T-cell (primary cell): ENCODE results near the gene DAAM2. TPM values are rescaled to one million over a fixed set of nuclear protein-coding genes. Genes with fewer than 3 reads are reported as not detected.

Experiments used
- ATAC-seq, 4 experiments: fragments of 200-7000 bp in 3 of 4; fragments of 150-1000 bp in 1 of 4; cut with Tn5 transposase; replicated peaks in 1 of 4; 1 replicate in 3 of 4; 2 replicates in 1 of 4; pipeline ENCODE4 v1.10.0; 2021; ENCODE audit warnings: moderate library complexity in 3 of 4, mild to moderate bottlenecking in 2 of 4, moderate number of reproducible peaks in 1 of 4
- CTCF ChIA-PET, 2 donors: fragments of 300-600 bp; sonication (Branson Sonifier 250); formaldehyde crosslinking; loops; one replicate each; lab custom pipeline; 2022; ENCODE audit warnings: antibody characterized with exemption in 2 of 2; lab: Charles Lee
- POLR2A ChIA-PET, 2 donors: fragments of 300-600 bp; sonication (Branson Sonifier 250); formaldehyde crosslinking; loops; one replicate each; lab custom pipeline; 2022; ENCODE audit warnings: antibody characterized with exemption in 2 of 2; lab: Charles Lee
- DNase-seq, 35 experiments: peaks; one replicate each; pipeline versions ENCODE4 v3.0.0 to v3.0.0-alpha.2; 2013 to 2023
- H3K27ac ChIP-seq: one replicate; pipeline ENCODE4 v1.5.1; 2013; ENCODE audit warnings: low read length
- H3K27me3 ChIP-seq, 2 experiments: replicated peaks in 1 of 2; 1 replicate in 1 of 2; 2 replicates in 1 of 2; pipeline versions ENCODE4 v1.6.1 to v1.7.0; 2013; ENCODE audit warnings: low read length in 1 of 2, mixed read lengths in 1 of 2; ENCODE audit not compliant: control insufficient read depth in 2 of 2, insufficient read depth in 2 of 2; ENCODE audit errors: extremely low read depth in 1 of 2
- H3K36me3 ChIP-seq, 2 donors: 1 replicate in 1 of 2; 2 replicates in 1 of 2; pipeline versions ENCODE4 v1.6.1 to v1.7.0; 2013; ENCODE audit warnings: low read length in 1 of 2; ENCODE audit not compliant: control insufficient read depth in 2 of 2, insufficient read depth in 1 of 2; ENCODE audit errors: extremely low read depth in 1 of 2
- H3K4me1 ChIP-seq, 2 experiments: 1 replicate in 1 of 2; 2 replicates in 1 of 2; pipeline versions ENCODE4 v1.6.1 to v1.7.0; 2013; ENCODE audit warnings: low read length in 2 of 2, mixed read lengths in 1 of 2; ENCODE audit not compliant: insufficient read depth in 2 of 2, control insufficient read depth in 1 of 2; ENCODE audit errors: extremely low read depth in 1 of 2
- H3K4me3 ChIP-seq, 2 donors: 1 replicate in 1 of 2; 2 replicates in 1 of 2; pipeline versions ENCODE4 v1.5.1 to v1.7.0; 2013; ENCODE audit warnings: mild to moderate bottlenecking in 2 of 2, low read length in 1 of 2, moderate library complexity in 1 of 2; ENCODE audit not compliant: control insufficient read depth in 1 of 2; ENCODE audit errors: extremely low read depth in 1 of 2
- H3K9me3 ChIP-seq: 2 replicates; pipeline ENCODE4 v1.7.0; 2013
- H3K27ac Mint-ChIP-seq, 2 donors: one replicate each; pipeline ENCODE4 v1.8.0; 2020 to 2021; ENCODE audit warnings: mild to moderate bottlenecking in 2 of 2, mixed read lengths in 2 of 2
- H3K27me3 Mint-ChIP-seq, 2 donors: one replicate each; pipeline ENCODE4 v1.8.0; 2021 to 2022; ENCODE audit warnings: mixed read lengths in 2 of 2
- H3K36me3 Mint-ChIP-seq: one replicate; pipeline ENCODE4 v1.8.0; 2021; ENCODE audit warnings: mixed read lengths
- H3K4me1 Mint-ChIP-seq, 3 donors: one replicate each; pipeline ENCODE4 v1.8.0; 2020 to 2022; ENCODE audit warnings: mixed read lengths in 3 of 3, mild to moderate bottlenecking in 1 of 3
- H3K4me3 Mint-ChIP-seq, 3 donors: one replicate each; pipeline ENCODE4 v1.8.0; 2020 to 2022; ENCODE audit warnings: mild to moderate bottlenecking in 3 of 3, mixed read lengths in 3 of 3, moderate library complexity in 3 of 3
- H3K9me3 Mint-ChIP-seq, 3 donors: one replicate each; pipeline ENCODE4 v1.8.0; 2020 to 2022; ENCODE audit warnings: mixed read lengths in 3 of 3
- WGBS: methylation state at CpG from one replicate; pipeline ENCODE4 v1.1.5; 2013; ENCODE audit warnings: missing lambda C conversion rate; ENCODE audit not compliant: insufficient coverage; 5-methylcytosine and 5-hydroxymethylcytosine counted together
- total RNA-seq, 35 experiments: library from RNA in 6 of 35; stranded (reverse) in 6 of 35; fragments of 120-200 nt in 1 of 35; gene quantifications; one replicate each; pipeline versions ENCODE4 v1.2.1 to v1.2.4 and lab custom pipeline; 2013 to 2026

DAAM2 gene
- total RNA-seq, 5 donors from 2014 or later (not counting 1 experiment from before 2014, with no cell fraction given): 0.03 to 0.07 TPM; not detected in 3

DNA sequence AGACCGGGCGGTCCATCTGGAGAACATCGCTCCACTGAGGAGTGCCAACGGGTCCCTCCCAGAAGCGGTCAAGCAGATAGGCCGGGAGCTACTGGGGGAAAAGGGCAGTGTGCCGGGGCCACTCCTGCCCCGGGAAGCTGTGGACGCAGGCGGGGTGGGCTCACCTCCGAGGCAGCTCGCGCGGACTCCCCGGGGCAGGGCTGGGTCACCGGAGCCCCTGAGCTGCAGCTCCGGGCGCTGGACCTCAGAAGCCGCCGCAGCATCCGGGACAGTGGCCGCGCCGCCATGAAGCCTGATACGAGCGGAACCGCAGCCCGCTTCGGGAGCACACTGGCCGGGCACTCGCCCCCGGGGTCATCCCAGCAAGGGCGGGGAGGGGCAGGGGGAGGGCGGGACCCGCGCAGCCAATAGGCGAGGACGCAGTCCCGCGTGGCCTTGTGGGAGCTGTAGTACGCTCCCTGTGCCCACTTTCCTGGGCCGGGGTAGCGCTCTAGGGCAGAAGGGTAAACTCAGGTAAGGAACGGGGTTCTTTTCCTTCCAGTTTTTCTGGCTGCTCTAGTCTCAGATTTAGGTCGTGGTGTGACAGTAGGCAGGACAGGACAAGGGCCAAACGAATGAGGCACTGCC is 142.1 kb downstream of the DAAM2 start, which contains the start of gene MOCS1:
Gene MOCS1 (minus strand): TSS at position 332 of the 627 bp plus-strand sequence. CDS start 45 bp downstream, at position 287.
- H3K9me3 Mint-ChIP-seq: no peaks in the 10 kb centered on the region
- peak within 1 kb of the TSS in 1 of 2 donors; percentile 79 for H3K27ac Mint-ChIP-seq
- Histone ChIP-seq H3K4me3 (peak within 1 kb of the TSS; percentile 43 to 68), H3K36me3 (no peaks in the 10 kb centered on the region), H3K4me1 (peaks cover 0 to 4% of the 10 kb centered on the region in 2 experiments), H3K9me3 (no peaks in the 10 kb centered on the region), H3K27me3 (peaks cover 5 to 12% of the 10 kb centered on the region in 2 experiments), H3K27ac (no peak within 1 kb of the TSS)
- 6% methylated on average over 38 of the region's 46 CpGs for WGBS
- CTCF ChIA-PET: no interaction called here
- H3K4me1 Mint-ChIP-seq: peaks cover 4 to 20% (median 11%) of the 10 kb centered on the region in 3 donors
- ATAC-seq: peak; percentile 72 to 93 (median 85)
- DNase-seq: peak in 22 of 35 experiments; percentile 7 to 44 (median 21)
- H3K36me3 Mint-ChIP-seq: no peaks in the 10 kb centered on the region
- POLR2A ChIA-PET: interaction anchor here in 1 of 2 donors (0.6 kb wide), 1 partner anchor 14 kb away, joined by 7 read pairs; no protein-coding TSS in a partner anchor
- H3K27me3 Mint-ChIP-seq: peaks cover 4 to 23% of the 10 kb centered on the region in 2 donors
- peak within 1 kb of the TSS; percentile 71 to 82 (median 74) for H3K4me3 Mint-ChIP-seq

DNA sequence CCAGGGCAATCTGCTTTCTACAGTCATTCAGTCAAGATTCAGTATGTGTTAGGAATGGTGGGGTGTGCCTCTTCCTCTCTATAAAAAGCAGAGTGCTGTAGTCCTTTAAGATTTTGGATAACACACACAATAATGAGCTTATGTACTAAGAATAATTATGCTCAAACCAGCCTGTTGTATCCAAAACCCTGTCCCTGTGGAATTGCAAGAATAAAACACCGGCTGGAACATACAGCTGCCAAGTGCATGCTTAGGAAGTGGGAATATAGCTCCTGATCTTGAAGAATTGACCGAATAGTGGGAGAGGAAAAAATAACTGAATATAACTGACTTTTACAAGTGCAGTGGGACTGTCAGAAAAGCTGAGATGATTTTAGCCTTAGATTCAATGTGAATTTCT is 143.1 kb downstream of the DAAM2 start:
- Mint-ChIP-seq H3K9me3 (no peaks in the 10 kb centered on the region), H3K27me3 (peaks cover 4 to 20% of the 10 kb centered on the region in 2 donors), H3K4me3 (no peak overlapping the region), H3K36me3 (no peaks in the 10 kb centered on the region), H3K27ac (no peak overlapping the region), H3K4me1 (peaks cover 4 to 20% (median 11%) of the 10 kb centered on the region in 3 donors)
- Histone ChIP-seq H3K36me3 (no peaks in the 10 kb centered on the region), H3K27ac (no peak overlapping the region), H3K4me1 (peaks cover 0 to 4% of the 10 kb centered on the region in 2 experiments), H3K27me3 (peaks cover 5 to 12% of the 10 kb centered on the region in 2 experiments), H3K4me3 (no peak overlapping the region), H3K9me3 (no peaks in the 10 kb centered on the region)
- WGBS: no CpG with 5 or more reads among the region's 2 CpGs
- ATAC-seq: no peak
- DNase-seq: no peak
- CTCF ChIA-PET: no interaction called here
- POLR2A ChIA-PET: no interaction called here

DNA sequence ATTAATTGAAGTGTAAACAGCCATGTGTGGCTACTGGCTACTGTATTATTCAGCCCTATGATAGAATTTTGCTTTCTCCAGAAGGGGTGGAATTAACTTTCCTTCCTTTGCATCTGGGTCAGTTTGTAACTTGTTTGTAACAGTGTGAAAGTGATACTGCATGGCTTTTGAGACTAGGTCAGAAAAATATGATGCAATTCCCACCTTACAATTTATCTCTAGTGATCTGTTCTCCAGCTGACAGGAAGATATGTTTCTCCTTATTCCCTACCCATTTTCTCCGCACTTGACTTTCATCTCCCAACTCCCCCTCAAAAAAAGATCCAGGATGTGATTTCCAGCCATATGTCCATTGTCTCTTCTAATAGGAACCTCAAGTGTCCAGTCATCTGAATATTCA is 144.7 kb downstream of the DAAM2 start:
- DNase-seq (no peak), ATAC-seq (no peak)
- Histone ChIP-seq H3K4me1 (peaks cover 0 to 4% of the 10 kb centered on the region in 2 experiments), H3K9me3 (no peaks in the 10 kb centered on the region), H3K36me3 (no peaks in the 10 kb centered on the region), H3K27me3 (peaks cover 5 to 12% of the 10 kb centered on the region in 2 experiments), H3K4me3 (no peak overlapping the region), H3K27ac (no peak overlapping the region)
- ChIA-PET CTCF (no interaction called here), POLR2A (no interaction called here)
- H3K27ac Mint-ChIP-seq: no peak overlapping the region
- H3K4me3 Mint-ChIP-seq: no peak overlapping the region
- H3K4me1 Mint-ChIP-seq: peaks cover 4 to 16% (median 11%) of the 10 kb centered on the region in 3 donors
- peaks cover 4 to 17% of the 10 kb centered on the region in 2 donors for H3K27me3 Mint-ChIP-seq
- H3K36me3 Mint-ChIP-seq: no peaks in the 10 kb centered on the region
- no peaks in the 10 kb centered on the region for H3K9me3 Mint-ChIP-seq
- WGBS: 100% methylated on average over 1 of the region's 1 CpG

DNA sequence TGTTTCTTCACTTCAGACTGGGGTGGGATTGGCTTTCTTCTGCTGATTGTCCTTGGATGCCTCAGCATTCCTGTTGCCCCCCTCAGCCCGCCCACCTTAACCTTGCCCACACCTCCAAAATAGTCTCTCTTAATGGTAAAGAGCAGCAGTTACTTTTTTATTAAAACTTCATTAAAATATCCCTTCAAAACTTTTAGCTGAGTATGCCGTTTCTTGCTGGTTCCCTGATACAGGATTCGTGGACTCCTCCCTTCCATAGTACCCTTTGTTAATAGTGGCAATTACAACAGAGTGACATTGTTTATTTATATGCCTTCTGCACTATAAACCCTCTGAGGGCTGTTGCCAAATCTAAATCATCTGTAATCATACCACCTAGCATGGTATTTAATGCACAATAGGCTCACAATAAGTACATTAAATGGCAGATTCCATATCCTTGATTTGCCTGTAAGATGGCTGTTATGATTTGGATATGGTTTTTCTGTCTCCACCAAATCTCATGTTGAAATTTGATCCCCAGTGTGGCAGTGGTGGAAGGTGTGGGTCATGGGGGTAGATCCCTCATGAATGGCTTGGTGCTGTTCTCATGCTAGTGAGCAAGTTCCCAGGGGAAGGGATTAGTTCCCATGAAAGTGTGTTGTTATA is 145.6 kb downstream of the DAAM2 start:
- POLR2A ChIA-PET: no interaction called here
- H3K27me3 Mint-ChIP-seq: peaks cover 4 to 12% of the 10 kb centered on the region in 2 donors
- ATAC-seq (no peak), DNase-seq (no peak)
- Histone ChIP-seq H3K9me3 (no peaks in the 10 kb centered on the region), H3K4me1 (peaks cover 0 to 4% of the 10 kb centered on the region in 2 experiments), H3K36me3 (no peaks in the 10 kb centered on the region), H3K27me3 (peaks cover 5 to 10% of the 10 kb centered on the region in 2 experiments), H3K4me3 (no peak overlapping the region), H3K27ac (no peak overlapping the region)
- H3K4me3 Mint-ChIP-seq: no peak overlapping the region
- H3K4me1 Mint-ChIP-seq: peaks cover 4 to 12% (median 8%) of the 10 kb centered on the region in 3 donors
- H3K9me3 Mint-ChIP-seq: no peaks in the 10 kb centered on the region
- no peaks in the 10 kb centered on the region for H3K36me3 Mint-ChIP-seq
- H3K27ac Mint-ChIP-seq: no peak overlapping the region
- CTCF ChIA-PET: no interaction called here
- WGBS: 40% methylated on average over 2 of the region's 3 CpGs

DNA sequence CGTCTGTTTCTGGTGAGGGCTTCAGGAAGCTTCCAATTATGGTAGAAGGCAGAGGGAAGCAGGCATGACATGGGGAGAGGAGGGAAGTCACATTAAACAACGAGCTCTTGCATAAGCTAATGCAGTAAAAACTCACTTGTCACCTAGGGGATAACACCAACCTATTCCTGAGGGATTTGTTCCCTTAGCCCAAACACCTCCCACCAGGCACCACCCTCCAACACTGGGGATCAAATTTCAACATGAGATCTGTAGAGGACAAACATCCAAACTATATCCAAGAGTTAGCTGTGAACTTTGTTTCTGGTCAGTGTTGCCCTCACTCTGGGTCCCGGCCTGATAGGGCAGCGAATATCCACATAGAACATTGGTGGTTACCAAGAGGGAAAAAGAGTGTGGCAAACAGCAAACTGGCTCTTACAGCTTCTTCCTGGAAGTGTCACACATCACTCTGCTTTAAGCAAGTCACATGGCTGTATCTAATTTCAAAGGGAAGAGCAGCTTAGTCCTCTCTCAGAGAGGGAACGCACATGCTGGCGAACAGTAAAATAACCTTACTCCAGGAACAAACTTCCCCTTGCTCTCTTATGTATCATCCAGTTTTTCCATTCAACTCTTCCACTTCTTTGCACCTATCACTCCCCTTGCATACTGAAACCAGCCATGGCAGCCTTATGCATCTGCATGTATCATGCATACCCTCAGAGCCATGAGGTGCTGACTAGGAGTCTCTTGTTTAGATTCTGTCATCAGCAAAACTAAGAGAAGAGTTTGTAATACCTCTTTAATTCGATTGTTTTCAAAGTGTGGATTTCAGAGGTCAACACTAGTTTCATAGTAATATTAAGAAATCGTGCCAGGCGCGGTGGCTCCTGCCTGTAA is 146.8 kb downstream of the DAAM2 start:
- no peak overlapping the region for H3K27ac ChIP-seq
- WGBS: 80% methylated on average over 2 of the region's 10 CpGs
- Mint-ChIP-seq H3K4me1 (peaks cover 0 to 2% (median 2%) of the 10 kb centered on the region in 3 donors), H3K9me3 (no peaks in the 10 kb centered on the region), H3K27ac (no peak overlapping the region), H3K36me3 (no peaks in the 10 kb centered on the region), H3K27me3 (peaks cover 0 to 8% of the 10 kb centered on the region in 2 donors), H3K4me3 (no peak overlapping the region)
- H3K4me3 ChIP-seq: no peak overlapping the region
- DNase-seq (no peak), ATAC-seq (no peak)
- no peaks in the 10 kb centered on the region for H3K36me3 ChIP-seq
- peaks cover 5 to 6% of the 10 kb centered on the region in 2 experiments for H3K27me3 ChIP-seq
- H3K9me3 ChIP-seq: no peaks in the 10 kb centered on the region
- POLR2A ChIA-PET: no interaction called here
- H3K4me1 ChIP-seq: peaks cover 0 to 4% of the 10 kb centered on the region in 2 experiments
- CTCF ChIA-PET: no interaction called here

DNA sequence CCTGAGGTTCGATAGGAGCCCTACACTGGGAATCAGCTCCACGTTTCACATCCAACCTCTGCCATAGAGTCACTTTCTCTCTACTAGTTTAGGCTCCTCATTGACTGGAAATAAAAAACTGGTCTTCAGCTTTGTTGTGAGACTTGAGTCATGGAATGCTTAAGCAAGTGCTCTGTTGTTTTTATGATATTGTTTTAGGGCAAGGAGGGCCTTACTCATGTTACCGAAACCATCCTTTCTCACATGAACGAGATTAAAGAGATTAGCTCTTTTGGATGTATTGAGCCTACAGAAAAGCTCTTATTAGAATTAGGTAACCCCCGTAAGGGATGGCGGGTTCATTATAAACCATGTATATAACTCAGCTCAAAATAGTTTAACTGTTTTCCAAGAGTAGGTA is 149.0 kb downstream of the DAAM2 start:
- peaks cover under 1 to 4% of the 10 kb centered on the region in 2 experiments for H3K27me3 ChIP-seq
- DNase-seq (no peak), ATAC-seq (no peak)
- POLR2A ChIA-PET: no interaction called here
- H3K9me3 Mint-ChIP-seq: no peaks in the 10 kb centered on the region
- H3K36me3 ChIP-seq: no peaks in the 10 kb centered on the region
- H3K9me3 ChIP-seq: no peaks in the 10 kb centered on the region
- H3K4me3 Mint-ChIP-seq: no peak overlapping the region
- no peaks in the 10 kb centered on the region for H3K4me1 ChIP-seq
- no peaks in the 10 kb centered on the region for H3K36me3 Mint-ChIP-seq
- no peak overlapping the region for H3K27ac Mint-ChIP-seq
- H3K27ac ChIP-seq: no peak overlapping the region
- CTCF ChIA-PET: no interaction called here
- H3K4me1 Mint-ChIP-seq: no peaks in the 10 kb centered on the region
- H3K4me3 ChIP-seq: no peak overlapping the region
- no CpG with 5 or more reads among the region's 6 CpGs for WGBS
- H3K27me3 Mint-ChIP-seq: peaks cover 0 to 2% of the 10 kb centered on the region in 2 donors
